Neuronal stem cell (in vitro differentiated cells): Measurements from ENCODE around the gene SLC16A13.
A peak's percentile ranks its signal among the peaks of the same experiment; 100 is the strongest.

ENCODE experiments used
- DNase-seq: peaks from one replicate; pipeline ENCODE4 v3.0.0-alpha.2; 2013; ENCODE audit warnings: low spot score
- H2AFZ ChIP-seq: one replicate; pipeline ENCODE4 v1.6.1; 2013; ENCODE audit warnings: mild to moderate bottlenecking, low read length, inconsistent platforms
- H2AK5ac ChIP-seq: 2 replicates; pipeline ENCODE4 v1.6.1; 2013; ENCODE audit warnings: low read depth, mild to moderate bottlenecking, inconsistent platforms, low read length, moderate library complexity, mixed read lengths
- H2BK120ac ChIP-seq: 2 replicates; pipeline ENCODE4 v1.6.1; 2013; ENCODE audit warnings: low read depth, mild to moderate bottlenecking, inconsistent platforms, low read length, moderate library complexity, mixed read lengths
- H2BK12ac ChIP-seq: one replicate; pipeline ENCODE4 v1.6.1; 2013; ENCODE audit warnings: low read length, inconsistent platforms
- H2BK15ac ChIP-seq: 2 replicates; pipeline ENCODE4 v1.6.1; 2013; ENCODE audit warnings: mild to moderate bottlenecking, low read length, inconsistent platforms, mixed read lengths
- H2BK5ac ChIP-seq: one replicate; pipeline ENCODE4 v1.6.1; 2013; ENCODE audit warnings: inconsistent platforms, mild to moderate bottlenecking, low read length, moderate library complexity
- H3K14ac ChIP-seq: one replicate; pipeline ENCODE4 v1.6.1; 2013; ENCODE audit warnings: low read length, inconsistent platforms
- H3K18ac ChIP-seq: 2 replicates; pipeline ENCODE4 v1.6.1; 2013; ENCODE audit warnings: low read length, inconsistent platforms
- H3K23ac ChIP-seq: 2 replicates; pipeline ENCODE4 v1.6.1; 2013; ENCODE audit warnings: low read depth, mild to moderate bottlenecking, mixed read lengths, low read length, inconsistent platforms; ENCODE audit not compliant: poor library complexity
- H3K27ac ChIP-seq: replicated peaks from 3 replicates; pipeline ENCODE4 v1.5.1; 2013; ENCODE audit warnings: low read length, inconsistent platforms
- H3K27me3 ChIP-seq, 3 experiments: 2 replicates each; pipeline ENCODE4 v1.6.1; 2013; ENCODE audit warnings: low read length in 3 of 3, mild to moderate bottlenecking in 2 of 3, inconsistent platforms in 1 of 3, low read depth in 1 of 3, mixed read lengths in 1 of 3, moderate library complexity in 1 of 3; ENCODE audit not compliant: control insufficient read depth in 3 of 3, insufficient read depth in 3 of 3
- H3K36me3 ChIP-seq, 2 donors: replicated peaks in 1 of 2; 2 replicates each; pipeline ENCODE4 v1.6.1; 2013; ENCODE audit warnings: low read length in 2 of 2; ENCODE audit not compliant: control insufficient read depth in 2 of 2, insufficient read depth in 2 of 2
- H3K4ac ChIP-seq: 2 replicates; pipeline ENCODE4 v1.6.1; 2013; ENCODE audit warnings: inconsistent platforms, mild to moderate bottlenecking, low read length, moderate library complexity
- H3K4me1 ChIP-seq, 2 donors: 1 replicate in 1 of 2; 2 replicates in 1 of 2; pipeline ENCODE4 v1.6.1; 2013; ENCODE audit warnings: low read length in 2 of 2, low read depth in 1 of 2; ENCODE audit not compliant: control insufficient read depth in 2 of 2, insufficient read depth in 1 of 2
- H3K4me2 ChIP-seq: one replicate; pipeline ENCODE4 v1.6.1; 2013; ENCODE audit warnings: mild to moderate bottlenecking, low read length, inconsistent platforms; ENCODE audit not compliant: insufficient read depth, poor library complexity, severe bottlenecking
- H3K4me3 ChIP-seq, 2 donors: 2 replicates each; pipeline ENCODE4 v1.5.1; 2013; ENCODE audit warnings: low read length in 2 of 2, mild to moderate bottlenecking in 2 of 2, inconsistent platforms in 1 of 2, moderate library complexity in 1 of 2
- H3K79me1 ChIP-seq: one replicate; pipeline ENCODE4 v1.6.1; 2013; ENCODE audit warnings: low read depth, mild to moderate bottlenecking, inconsistent platforms, low read length, moderate library complexity
- H3K9ac ChIP-seq: one replicate; pipeline ENCODE4 v1.6.1; 2013; ENCODE audit warnings: mild to moderate bottlenecking, low read depth, low read length, inconsistent platforms; ENCODE audit not compliant: poor library complexity
- H3K9me3 ChIP-seq, 2 donors: replicated peaks in 1 of 2; 2 replicates each; pipeline versions ENCODE3 to v1.6.1; 2013; ENCODE audit warnings: low read length in 2 of 2, mild to moderate bottlenecking in 2 of 2, inconsistent platforms in 1 of 2, low read depth in 1 of 2, mixed read lengths in 1 of 2, moderate library complexity in 1 of 2; ENCODE audit not compliant: control insufficient read depth in 2 of 2, insufficient read depth in 1 of 2
- H4K8ac ChIP-seq: one replicate; pipeline ENCODE4 v1.6.1; 2013; ENCODE audit warnings: low read depth, mild to moderate bottlenecking, inconsistent platforms, low read length, moderate library complexity
- H4K91ac ChIP-seq: one replicate; pipeline ENCODE4 v1.6.1; 2013; ENCODE audit warnings: low read length, low read depth, mild to moderate bottlenecking, inconsistent platforms; ENCODE audit not compliant: poor library complexity
- WGBS, 2 donors: extraction: QIAGEN DNeasy Blood & Tissue Kit; methylation state at CpG; one replicate each; pipeline ENCODE4 v1.1.7; 2013; ENCODE audit warnings: missing lambda C conversion rate in 2 of 2, mixed read lengths in 1 of 2; ENCODE audit not compliant: insufficient read length in 2 of 2, insufficient replicate concordance in 1 of 2; ENCODE audit errors: extremely low coverage in 2 of 2; 5-methylcytosine and 5-hydroxymethylcytosine counted together

The SLC16A13 gene

GRCh38 chr17:7064261-7064660 is 28.4 kb downstream of the SLC16A13 start:
- no peak overlapping the region for H3K9ac ChIP-seq
- no peak overlapping the region for H4K8ac ChIP-seq
- no peak overlapping the region for H3K4me3 ChIP-seq
- peaks cover 7 to 17% of the 10 kb centered on the region in 2 donors for H3K4me1 ChIP-seq
- H2BK120ac ChIP-seq, result no peak overlapping the region
- H3K4me2 ChIP-seq, result no peak overlapping the region
- H2BK5ac ChIP-seq, result no peak overlapping the region
- DNase-seq, result no peak
- no peak overlapping the region for H3K4ac ChIP-seq
- no CpG with 5 or more reads among the region's 4 CpGs for WGBS, 2 donors
- H3K79me1 ChIP-seq, result no peaks in the 10 kb centered on the region
- H2AK5ac ChIP-seq, result no peak overlapping the region
- H3K14ac ChIP-seq, result no peak overlapping the region
- peaks cover 2 to 9% of the 10 kb centered on the region in 2 donors for H3K9me3 ChIP-seq
- no peak overlapping the region for H3K27ac ChIP-seq
- H3K36me3 ChIP-seq, result no peaks in the 10 kb centered on the region
- no peaks in the 10 kb centered on the region for H3K27me3 ChIP-seq
- peak overlapping the region; percentile 62 for H2AFZ ChIP-seq
- H3K23ac ChIP-seq, result no peak overlapping the region
- H2BK15ac ChIP-seq, result no peak overlapping the region
- no peak overlapping the region for H2BK12ac ChIP-seq
- H4K91ac ChIP-seq, result no peak overlapping the region
- H3K18ac ChIP-seq, result no peak overlapping the region

GRCh38 chr17:7067198-7067597 is 31.4 kb downstream of the SLC16A13 start:
- H2BK120ac ChIP-seq, result no peak overlapping the region

GRCh38 chr17:7068268-7068667 is 32.5 kb downstream of the SLC16A13 start:
- WGBS, 2 donors, result no CpG with 5 or more reads among the region's 1 CpG
- Histone ChIP-seq H3K36me3 (no peaks in the 10 kb centered on the region), H2BK12ac (no peak overlapping the region), H3K79me1 (peaks cover 1% of the 10 kb centered on the region), H3K18ac (no peak overlapping the region), H3K4me3 (no peak overlapping the region), H2AK5ac (no peak overlapping the region), H3K27me3 (peaks cover 0 to 11% (median 0%) of the 10 kb centered on the region in 3 experiments), H2BK15ac (no peak overlapping the region), H3K27ac (no peak overlapping the region), H3K23ac (no peak overlapping the region), H3K4me1 (peaks cover 4 to 11% of the 10 kb centered on the region in 2 donors), H2AFZ (no peak overlapping the region), H2BK120ac (no peak overlapping the region), H3K9me3 (peaks cover 4 to 9% of the 10 kb centered on the region in 2 donors), H4K8ac (no peak overlapping the region), H3K4ac (no peak overlapping the region), H3K9ac (no peak overlapping the region), H2BK5ac (no peak overlapping the region), H4K91ac (no peak overlapping the region), H3K4me2 (no peak overlapping the region), H3K14ac (no peak overlapping the region)
- no peak for DNase-seq

More at GRCh38 chr17:7067198-7067597, 31.4 kb downstream of the SLC16A13 start:
- Histone ChIP-seq H2AFZ (no peak overlapping the region), H4K8ac (no peak overlapping the region), H3K9me3 (peaks cover 4 to 9% of the 10 kb centered on the region in 2 donors), H3K79me1 (peaks cover 1% of the 10 kb centered on the region), H3K4me1 (peaks cover 7 to 17% of the 10 kb centered on the region in 2 donors), H2BK5ac (no peak overlapping the region), H3K23ac (no peak overlapping the region), H2BK12ac (no peak overlapping the region), H3K36me3 (no peaks in the 10 kb centered on the region), H4K91ac (no peak overlapping the region), H3K18ac (no peak overlapping the region), H3K4me2 (no peak overlapping the region), H2BK15ac (no peak overlapping the region), H3K27me3 (peaks cover 0 to 8% (median 0%) of the 10 kb centered on the region in 3 experiments), H3K27ac (no peak overlapping the region), H3K4me3 (no peak overlapping the region), H3K14ac (no peak overlapping the region), H2AK5ac (no peak overlapping the region), H3K4ac (no peak overlapping the region), H3K9ac (no peak overlapping the region)
- WGBS, 2 donors, result no CpG with 5 or more reads among the region's 1 CpG
- no peak for DNase-seq

- Histone ChIP-seq H3K36me3 (no peaks in the 10 kb centered on the region), H3K18ac (peak overlapping the region; percentile 69), H3K9me3 (peaks cover 2 to 9% of the 10 kb centered on the region in 2 donors), H2AK5ac (peak overlapping the region; percentile 19), H2BK12ac (no peak overlapping the region), H3K27ac (no peak overlapping the region), H3K79me1 (peaks cover 1% of the 10 kb centered on the region), H4K91ac (no peak overlapping the region), H3K4ac (no peak overlapping the region), H4K8ac (no peak overlapping the region), H3K4me2 (no peak overlapping the region), H3K4me1 (no peaks in the 10 kb centered on the region), H2AFZ (no peak overlapping the region), H3K14ac (peak overlapping the region; percentile 14), H3K27me3 (peaks cover 0 to 14% (median 0%) of the 10 kb centered on the region in 3 experiments), H3K4me3 (peak overlapping the region in 1 of 2 donors; percentile 30), H2BK15ac (no peak overlapping the region), H2BK5ac (no peak overlapping the region), H2BK120ac (no peak overlapping the region), H3K9ac (no peak overlapping the region), H3K23ac (peak overlapping the region; percentile 44)
- DNase-seq, result no peak
- no CpG with 5 or more reads among the region's 3 CpGs for WGBS, 2 donors
Measured at GRCh38 chr17:7070712-7071111, 34.9 kb downstream of the SLC16A13 start.
